DND-41 (cell line): ENCODE measurements around the gene SPAG16.
A peak's percentile ranks its signal among the peaks of the same experiment; 100 is the strongest.

Experiments used
- ATAC-seq: fragments of 200-7000 bp; cut with Tn5 transposase; 3 replicates; pipeline ENCODE4 v1.9.1; 2021; ENCODE audit warnings: low read depth; ENCODE audit not compliant: insufficient read depth
- DNase-seq: peaks from one replicate; pipeline ENCODE4 v3.0.0-alpha.2; 2020
- H2AFZ ChIP-seq: 2 replicates; pipeline ENCODE4 v1.6.0; 2012; ENCODE audit warnings: low read depth, low read length
- H3K27ac ChIP-seq: 2 replicates; pipeline ENCODE4 v1.5.1; 2012; ENCODE audit warnings: low read length, inconsistent platforms
- H3K27me3 ChIP-seq: fragments of 200-600 bp; sonication (generic); 2 replicates; pipeline ENCODE4 v1.6.0; 2012; ENCODE audit warnings: low read length, mild to moderate bottlenecking, inconsistent platforms; ENCODE audit not compliant: insufficient read depth, poor library complexity
- H3K36me3 ChIP-seq: 2 replicates; pipeline ENCODE4 v1.5.1; 2012; ENCODE audit warnings: low read length, inconsistent platforms; ENCODE audit not compliant: insufficient read depth
- H3K4me1 ChIP-seq: 2 replicates; pipeline ENCODE4 v1.5.1; 2012; ENCODE audit warnings: mild to moderate bottlenecking, low read length; ENCODE audit not compliant: insufficient read depth
- H3K4me2 ChIP-seq: 2 replicates; pipeline ENCODE4 v1.6.0; 2012; ENCODE audit warnings: mild to moderate bottlenecking, moderate library complexity, low read length, inconsistent platforms; ENCODE audit not compliant: insufficient read depth
- H3K4me3 ChIP-seq, 2 experiments: fragments of 200-600 bp in 1 of 2; shearing (Covaris generic) in 1 of 2; 2 replicates each; pipeline ENCODE4 v1.5.1; 2012 to 2016; ENCODE audit warnings: inconsistent platforms in 2 of 2, low read length in 2 of 2, mild to moderate bottlenecking in 2 of 2, low read depth in 1 of 2, moderate library complexity in 1 of 2
- H3K79me2 ChIP-seq: 2 replicates; pipeline ENCODE4 v1.6.0; 2012; ENCODE audit warnings: low read length, inconsistent platforms; ENCODE audit not compliant: insufficient read depth
- H3K9ac ChIP-seq: 2 replicates; pipeline ENCODE4 v1.6.0; 2012; ENCODE audit warnings: low read depth, mild to moderate bottlenecking, inconsistent platforms, low read length, moderate library complexity
- H3K9me3 ChIP-seq: 2 replicates; pipeline ENCODE4 v1.5.1; 2012; ENCODE audit warnings: low read length, moderate library complexity, mild to moderate bottlenecking, inconsistent platforms; ENCODE audit not compliant: insufficient read depth, severe bottlenecking
- H4K20me1 ChIP-seq: 2 replicates; pipeline ENCODE4 v1.6.0; 2012; ENCODE audit warnings: low read length; ENCODE audit not compliant: insufficient read depth
- CTCF ChIP-seq: IDR thresholded peaks from 2 replicates; pipeline ENCODE4 v1.5.1; 2012; ENCODE audit warnings: borderline replicate concordance, low read length, moderate library complexity, mild to moderate bottlenecking; ENCODE audit not compliant: poor library complexity, severe bottlenecking; ENCODE audit errors: extremely low read depth
- EZH2 ChIP-seq: IDR thresholded peaks from 3 replicates; pipeline ENCODE4 v1.6.1; 2012; ENCODE audit warnings: borderline replicate concordance, low read depth, mild to moderate bottlenecking, moderate library complexity, low read length, inconsistent platforms; ENCODE audit not compliant: severe bottlenecking

The SPAG16 gene

DNA sequence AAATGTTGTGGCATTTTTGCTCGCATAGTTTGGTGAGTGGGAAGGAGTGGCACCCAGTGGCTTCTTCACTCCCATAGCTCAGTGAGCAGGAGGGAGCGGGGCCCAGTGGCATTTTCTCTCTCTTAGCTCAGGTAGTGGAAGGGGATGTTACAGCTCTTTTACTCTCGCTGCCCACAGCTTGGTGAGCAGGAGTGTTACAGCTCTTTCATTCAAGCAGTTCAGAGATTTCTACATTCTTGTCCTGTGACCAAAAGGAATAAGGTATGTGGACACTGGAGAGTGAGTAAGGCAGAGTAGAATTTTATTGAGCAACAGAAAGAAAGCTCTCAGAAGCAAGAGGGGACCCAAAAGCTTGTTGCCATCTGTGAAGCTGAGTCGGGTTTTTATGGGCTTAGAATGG, 192.4 kb downstream of the SPAG16 start:
- H4K20me1 ChIP-seq, result no peaks in the 10 kb centered on the region
- no peaks in the 10 kb centered on the region for H3K4me1 ChIP-seq
- TF ChIP-seq CTCF (no peak), EZH2 (no peak)
- no peak overlapping the region for H3K27ac ChIP-seq
- no peaks in the 10 kb centered on the region for H3K79me2 ChIP-seq
- no peak overlapping the region for H2AFZ ChIP-seq
- H3K36me3 ChIP-seq, result no peaks in the 10 kb centered on the region
- DNase-seq (no peak), ATAC-seq (no peak)
- H3K4me3 ChIP-seq, result no peak overlapping the region; a peak in 1 of 4 replicates
- no peak overlapping the region for H3K4me2 ChIP-seq
- peaks cover 32% of the 10 kb centered on the region for H3K9me3 ChIP-seq
- no peak overlapping the region for H3K9ac ChIP-seq
- H3K27me3 ChIP-seq, result no peaks in the 10 kb centered on the region

DNA sequence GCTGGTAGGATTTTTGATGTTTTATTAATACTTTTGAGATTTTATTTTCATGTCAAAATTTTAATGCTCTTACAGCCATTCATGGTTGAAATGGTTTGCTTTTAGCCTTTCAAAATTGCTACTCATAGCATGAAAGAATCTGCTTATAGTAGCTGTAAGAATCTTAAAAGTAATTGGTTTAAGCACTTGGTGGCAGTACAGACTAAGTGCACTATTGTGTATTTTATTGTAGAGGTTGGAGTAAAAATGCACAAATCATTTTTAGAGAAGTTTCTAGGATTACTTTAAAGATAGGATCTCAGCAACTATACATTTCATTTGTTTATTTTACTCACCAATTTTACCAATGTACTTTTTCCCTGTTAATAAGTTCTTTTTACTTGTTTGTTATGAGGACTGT, 205.8 kb downstream of the SPAG16 start:
- H2AFZ ChIP-seq, result no peak overlapping the region
- no peaks in the 10 kb centered on the region for H3K4me1 ChIP-seq
- H3K27ac ChIP-seq, result no peak overlapping the region
- H3K27me3 ChIP-seq, result no peaks in the 10 kb centered on the region
- no peaks in the 10 kb centered on the region for H3K36me3 ChIP-seq
- DNase-seq, result no peak
- H4K20me1 ChIP-seq, result no peaks in the 10 kb centered on the region
- no peaks in the 10 kb centered on the region for H3K79me2 ChIP-seq
- no peak overlapping the region for H3K4me3 ChIP-seq
- no peak for TF ChIP-seq EZH2
- TF ChIP-seq CTCF, result peak; percentile 43
- no peak overlapping the region for H3K9ac ChIP-seq
- no peak overlapping the region for H3K4me2 ChIP-seq
- no peak for ATAC-seq
- H3K9me3 ChIP-seq, result no peaks in the 10 kb centered on the region

GRCh38 chr2:213491376-213491775, 207.1 kb downstream of the SPAG16 start:
- TF ChIP-seq EZH2 (no peak), CTCF (no peak)
- H3K27ac ChIP-seq, result no peak overlapping the region
- no peak overlapping the region for H3K9ac ChIP-seq
- no peaks in the 10 kb centered on the region for H3K9me3 ChIP-seq
- no peaks in the 10 kb centered on the region for H4K20me1 ChIP-seq
- no peak overlapping the region for H2AFZ ChIP-seq
- no peak overlapping the region for H3K4me2 ChIP-seq
- H3K4me3 ChIP-seq, result no peak overlapping the region
- DNase-seq (no peak), ATAC-seq (no peak)
- H3K27me3 ChIP-seq, result no peaks in the 10 kb centered on the region
- H3K79me2 ChIP-seq, result no peaks in the 10 kb centered on the region
- H3K4me1 ChIP-seq, result no peaks in the 10 kb centered on the region
- H3K36me3 ChIP-seq, result no peaks in the 10 kb centered on the region

- H2AFZ ChIP-seq, result no peak overlapping the region
- no peak for ATAC-seq
- no peak overlapping the region for H3K27ac ChIP-seq
- H3K36me3 ChIP-seq, result no peaks in the 10 kb centered on the region
- no peak overlapping the region for H3K4me2 ChIP-seq
- H3K9ac ChIP-seq, result no peak overlapping the region
- H4K20me1 ChIP-seq, result no peaks in the 10 kb centered on the region
- TF ChIP-seq CTCF, result no peak
- no peak for TF ChIP-seq EZH2
- DNase-seq, result no peak
- H3K79me2 ChIP-seq, result no peaks in the 10 kb centered on the region
- no peaks in the 10 kb centered on the region for H3K9me3 ChIP-seq
- no peak overlapping the region for H3K4me3 ChIP-seq
- no peaks in the 10 kb centered on the region for H3K4me1 ChIP-seq
- H3K27me3 ChIP-seq, result no peaks in the 10 kb centered on the region
Observed at GRCh38 chr2:213496226-213496625, 212.0 kb downstream of the SPAG16 start.
